GM12878 (cell line): ENCODE data around the gene CERKL.

Experiments
- BRCA1 ChIP-seq: IDR thresholded peaks from 2 replicates; pipeline ENCODE4 v1.6.1; 2011; ENCODE audit warnings: low read depth, low read length, improper control_type of control experiment
- CREM ChIP-seq: IDR thresholded peaks from 2 replicates; pipeline ENCODE4 v1.6.1; 2014; ENCODE audit warnings: antibody characterized with exemption, low read depth
- EP300 ChIP-seq, 2 experiments: fragments of 150-350 bp in 1 of 2; IDR thresholded peaks; 2 replicates each; pipeline ENCODE4 v1.6.1; 2011 to 2012; ENCODE audit warnings: low read depth in 2 of 2, low read length in 2 of 2, borderline replicate concordance in 1 of 2, improper control_type of control experiment in 1 of 2, inconsistent platforms in 1 of 2; ENCODE audit not compliant: control insufficient read depth in 1 of 2
- JUND ChIP-seq: IDR thresholded peaks from 2 replicates; pipeline ENCODE4 v1.6.1; 2012; ENCODE audit warnings: low read depth, mild to moderate bottlenecking, low read length, improper control_type of control experiment, moderate library complexity
- POLR2AphosphoS2 ChIP-seq: IDR thresholded peaks from 2 replicates; pipeline ENCODE4 v1.6.1; 2011; ENCODE audit warnings: low read depth, mild to moderate bottlenecking, low read length, improper control_type of control experiment, moderate library complexity
- RELB ChIP-seq: fragments of 450-650 bp; IDR thresholded peaks from 2 replicates; pipeline ENCODE4 v1.6.1; 2017; ENCODE audit warnings: low read depth, mild to moderate bottlenecking, moderate library complexity
- STAT3 ChIP-seq: IDR thresholded peaks from 2 replicates; pipeline ENCODE4 v1.6.1; 2011; ENCODE audit warnings: low read depth, low read length, improper control_type of control experiment
- ZNF217 ChIP-seq: fragments of 450-650 bp; IDR thresholded peaks from 2 replicates; pipeline ENCODE4 v1.6.1; 2017; ENCODE audit warnings: antibody characterized with exemption, mild to moderate bottlenecking
- TF ChIP-seq, protein P1 (sequence below), 3 experiments: IDR thresholded peaks in 2 of 3; conservative IDR thresholded peaks in 1 of 3; 2 replicates each; pipeline ENCODE4 v1.5.1; 2011; ENCODE audit warnings: low read depth in 3 of 3, low read length in 3 of 3, mild to moderate bottlenecking in 3 of 3, control low read depth in 2 of 3, moderate library complexity in 2 of 3, inconsistent platforms in 1 of 3, mixed read lengths in 1 of 3; ENCODE audit not compliant: control insufficient read depth in 2 of 3, insufficient read depth in 1 of 3; ENCODE audit errors: extremely low read depth in 1 of 3
- TF ChIP-seq, protein P2 (sequence below): IDR thresholded peaks from 2 replicates; pipeline ENCODE4 v1.6.1; 2012; ENCODE audit warnings: mild to moderate bottlenecking, low read depth, low read length
- TF ChIP-seq, protein P3 (sequence below): fragments of 150-350 bp; IDR thresholded peaks from 2 replicates; pipeline ENCODE4 v1.6.1; 2016; ENCODE audit warnings: low read depth, low read length

- TF ChIP-seq ZNF217: no peak
- no peak for TF ChIP-seq RELB
- TF ChIP-seq, protein P1, sequence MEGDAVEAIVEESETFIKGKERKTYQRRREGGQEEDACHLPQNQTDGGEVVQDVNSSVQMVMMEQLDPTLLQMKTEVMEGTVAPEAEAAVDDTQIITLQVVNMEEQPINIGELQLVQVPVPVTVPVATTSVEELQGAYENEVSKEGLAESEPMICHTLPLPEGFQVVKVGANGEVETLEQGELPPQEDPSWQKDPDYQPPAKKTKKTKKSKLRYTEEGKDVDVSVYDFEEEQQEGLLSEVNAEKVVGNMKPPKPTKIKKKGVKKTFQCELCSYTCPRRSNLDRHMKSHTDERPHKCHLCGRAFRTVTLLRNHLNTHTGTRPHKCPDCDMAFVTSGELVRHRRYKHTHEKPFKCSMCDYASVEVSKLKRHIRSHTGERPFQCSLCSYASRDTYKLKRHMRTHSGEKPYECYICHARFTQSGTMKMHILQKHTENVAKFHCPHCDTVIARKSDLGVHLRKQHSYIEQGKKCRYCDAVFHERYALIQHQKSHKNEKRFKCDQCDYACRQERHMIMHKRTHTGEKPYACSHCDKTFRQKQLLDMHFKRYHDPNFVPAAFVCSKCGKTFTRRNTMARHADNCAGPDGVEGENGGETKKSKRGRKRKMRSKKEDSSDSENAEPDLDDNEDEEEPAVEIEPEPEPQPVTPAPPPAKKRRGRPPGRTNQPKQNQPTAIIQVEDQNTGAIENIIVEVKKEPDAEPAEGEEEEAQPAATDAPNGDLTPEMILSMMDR (IDR thresholded peaks at IDR 0.05 in 2 of 3, conservative IDR thresholded peaks at IDR 0.05 in 1 of 3; ENCODE audit: control insufficient read depth in 2 of 3, extremely low read depth in 1 of 3, insufficient read depth in 1 of 3, low read depth in 3 of 3, low read length in 3 of 3): no peak
- TF ChIP-seq, protein P2, sequence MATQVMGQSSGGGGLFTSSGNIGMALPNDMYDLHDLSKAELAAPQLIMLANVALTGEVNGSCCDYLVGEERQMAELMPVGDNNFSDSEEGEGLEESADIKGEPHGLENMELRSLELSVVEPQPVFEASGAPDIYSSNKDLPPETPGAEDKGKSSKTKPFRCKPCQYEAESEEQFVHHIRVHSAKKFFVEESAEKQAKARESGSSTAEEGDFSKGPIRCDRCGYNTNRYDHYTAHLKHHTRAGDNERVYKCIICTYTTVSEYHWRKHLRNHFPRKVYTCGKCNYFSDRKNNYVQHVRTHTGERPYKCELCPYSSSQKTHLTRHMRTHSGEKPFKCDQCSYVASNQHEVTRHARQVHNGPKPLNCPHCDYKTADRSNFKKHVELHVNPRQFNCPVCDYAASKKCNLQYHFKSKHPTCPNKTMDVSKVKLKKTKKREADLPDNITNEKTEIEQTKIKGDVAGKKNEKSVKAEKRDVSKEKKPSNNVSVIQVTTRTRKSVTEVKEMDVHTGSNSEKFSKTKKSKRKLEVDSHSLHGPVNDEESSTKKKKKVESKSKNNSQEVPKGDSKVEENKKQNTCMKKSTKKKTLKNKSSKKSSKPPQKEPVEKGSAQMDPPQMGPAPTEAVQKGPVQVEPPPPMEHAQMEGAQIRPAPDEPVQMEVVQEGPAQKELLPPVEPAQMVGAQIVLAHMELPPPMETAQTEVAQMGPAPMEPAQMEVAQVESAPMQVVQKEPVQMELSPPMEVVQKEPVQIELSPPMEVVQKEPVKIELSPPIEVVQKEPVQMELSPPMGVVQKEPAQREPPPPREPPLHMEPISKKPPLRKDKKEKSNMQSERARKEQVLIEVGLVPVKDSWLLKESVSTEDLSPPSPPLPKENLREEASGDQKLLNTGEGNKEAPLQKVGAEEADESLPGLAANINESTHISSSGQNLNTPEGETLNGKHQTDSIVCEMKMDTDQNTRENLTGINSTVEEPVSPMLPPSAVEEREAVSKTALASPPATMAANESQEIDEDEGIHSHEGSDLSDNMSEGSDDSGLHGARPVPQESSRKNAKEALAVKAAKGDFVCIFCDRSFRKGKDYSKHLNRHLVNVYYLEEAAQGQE: no peak
- no peak for TF ChIP-seq EP300 (IDR thresholded peaks at IDR 0.05; ENCODE audit: borderline replicate concordance in 1 of 2, control insufficient read depth in 1 of 2, low read depth in 2 of 2, low read length in 2 of 2)
- TF ChIP-seq STAT3: no peak
- no peak for TF ChIP-seq JUND
- TF ChIP-seq BRCA1: no peak
- TF ChIP-seq POLR2AphosphoS2: no peak
- TF ChIP-seq, protein P3, sequence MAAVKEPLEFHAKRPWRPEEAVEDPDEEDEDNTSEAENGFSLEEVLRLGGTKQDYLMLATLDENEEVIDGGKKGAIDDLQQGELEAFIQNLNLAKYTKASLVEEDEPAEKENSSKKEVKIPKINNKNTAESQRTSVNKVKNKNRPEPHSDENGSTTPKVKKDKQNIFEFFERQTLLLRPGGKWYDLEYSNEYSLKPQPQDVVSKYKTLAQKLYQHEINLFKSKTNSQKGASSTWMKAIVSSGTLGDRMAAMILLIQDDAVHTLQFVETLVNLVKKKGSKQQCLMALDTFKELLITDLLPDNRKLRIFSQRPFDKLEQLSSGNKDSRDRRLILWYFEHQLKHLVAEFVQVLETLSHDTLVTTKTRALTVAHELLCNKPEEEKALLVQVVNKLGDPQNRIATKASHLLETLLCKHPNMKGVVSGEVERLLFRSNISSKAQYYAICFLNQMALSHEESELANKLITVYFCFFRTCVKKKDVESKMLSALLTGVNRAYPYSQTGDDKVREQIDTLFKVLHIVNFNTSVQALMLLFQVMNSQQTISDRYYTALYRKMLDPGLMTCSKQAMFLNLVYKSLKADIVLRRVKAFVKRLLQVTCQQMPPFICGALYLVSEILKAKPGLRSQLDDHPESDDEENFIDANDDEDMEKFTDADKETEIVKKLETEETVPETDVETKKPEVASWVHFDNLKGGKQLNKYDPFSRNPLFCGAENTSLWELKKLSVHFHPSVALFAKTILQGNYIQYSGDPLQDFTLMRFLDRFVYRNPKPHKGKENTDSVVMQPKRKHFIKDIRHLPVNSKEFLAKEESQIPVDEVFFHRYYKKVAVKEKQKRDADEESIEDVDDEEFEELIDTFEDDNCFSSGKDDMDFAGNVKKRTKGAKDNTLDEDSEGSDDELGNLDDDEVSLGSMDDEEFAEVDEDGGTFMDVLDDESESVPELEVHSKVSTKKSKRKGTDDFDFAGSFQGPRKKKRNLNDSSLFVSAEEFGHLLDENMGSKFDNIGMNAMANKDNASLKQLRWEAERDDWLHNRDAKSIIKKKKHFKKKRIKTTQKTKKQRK: no peak
- no peak for TF ChIP-seq CREM
These were observed 50.7 kb downstream of the CERKL start for GRCh38 chr2:181605889-181606837.
